Stimulated activated CD4-positive, alpha-beta T cell treated with anti-CD3 and anti-CD28 coated beads, Interleukin-4, amount 100 ng/mL, for 24 hours (primary cell): ENCODE measurements around the gene TCEAL9.
"Not testable (repeated sequence)": the region's sequence is repeated elsewhere in the genome, so short reads cannot be mapped to it uniquely, and the experiment has no call there.

Experiments
- DNase-seq: peaks from one replicate; pipeline ENCODE4 v3.0.0-alpha.2; 2020

Gene TCEAL9, protein sequence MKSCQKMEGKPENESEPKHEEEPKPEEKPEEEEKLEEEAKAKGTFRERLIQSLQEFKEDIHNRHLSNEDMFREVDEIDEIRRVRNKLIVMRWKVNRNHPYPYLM

DNA sequence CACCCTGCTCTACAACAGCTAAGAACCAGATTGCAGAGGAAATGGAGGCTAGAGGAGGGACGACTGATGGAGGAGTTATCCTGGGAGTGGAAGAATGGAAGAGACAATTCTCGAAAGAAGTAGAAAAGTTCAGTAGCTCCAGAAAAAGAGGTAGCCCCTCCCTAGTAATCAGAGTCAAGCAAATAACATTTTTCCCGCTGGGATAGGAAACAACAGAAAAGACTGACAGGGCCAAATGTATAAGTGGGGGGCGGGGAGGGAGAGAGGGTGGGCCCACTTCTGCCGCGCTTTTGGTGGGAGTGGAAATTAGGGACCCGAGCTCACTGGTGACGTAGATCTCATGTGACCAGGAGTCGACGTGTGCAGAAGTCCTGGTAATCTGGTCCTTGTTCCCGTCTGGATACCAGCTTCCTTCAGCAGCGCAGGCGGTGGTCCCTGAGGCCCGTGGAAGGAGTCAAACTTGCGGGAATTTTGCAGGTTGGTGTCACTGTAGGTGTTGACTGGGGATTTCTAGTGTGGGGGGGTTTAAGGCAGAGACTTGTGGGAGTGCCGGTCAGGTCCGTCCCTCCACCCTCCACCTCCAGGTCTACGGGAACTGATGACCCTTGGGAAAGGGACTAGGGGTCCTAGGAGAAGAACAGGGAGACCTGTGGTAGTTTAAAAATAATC lies at the start of gene TCEAL9:
TCEAL9 (plus strand) TSS at position 377 of the 669 bp plus-strand sequence. CDS start 1,179 bp downstream, outside the sequence.
- no peak for DNase-seq

DNA sequence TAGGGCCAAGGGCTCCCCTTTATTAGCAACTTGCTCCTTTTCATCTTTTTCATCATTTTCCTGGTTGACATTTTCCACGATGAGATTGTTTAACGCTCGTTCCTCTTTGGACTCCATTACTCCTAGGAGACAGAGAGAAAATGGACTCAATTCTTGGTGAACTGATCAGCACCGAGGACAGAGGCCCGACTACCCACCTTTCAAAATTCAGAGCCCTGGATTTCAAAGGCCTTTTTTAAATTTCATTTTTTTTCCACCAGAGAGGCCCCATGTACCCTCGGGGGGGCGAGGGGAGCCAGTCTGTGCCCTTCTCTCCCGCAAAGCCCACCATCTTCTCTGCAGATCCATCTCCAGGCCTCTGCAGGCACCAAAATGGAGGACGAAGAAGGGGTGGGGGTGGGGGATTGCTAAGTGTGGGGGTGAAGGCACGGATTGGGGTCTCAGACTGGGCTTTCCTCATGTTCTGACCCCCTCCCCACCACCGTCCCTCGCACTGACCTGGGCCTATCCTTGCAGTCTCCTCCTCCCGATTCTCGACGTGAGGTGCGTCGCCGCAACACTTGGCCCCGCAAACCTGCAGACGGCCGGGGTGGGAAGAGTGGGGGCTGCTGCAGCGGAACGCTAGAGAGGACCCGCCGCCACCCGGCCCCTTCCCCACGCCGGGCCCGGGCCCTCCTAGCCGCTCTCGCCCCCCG lies 46.3 kb upstream of the TCEAL9 start:
- DNase-seq, result peak; percentile 3

DNA sequence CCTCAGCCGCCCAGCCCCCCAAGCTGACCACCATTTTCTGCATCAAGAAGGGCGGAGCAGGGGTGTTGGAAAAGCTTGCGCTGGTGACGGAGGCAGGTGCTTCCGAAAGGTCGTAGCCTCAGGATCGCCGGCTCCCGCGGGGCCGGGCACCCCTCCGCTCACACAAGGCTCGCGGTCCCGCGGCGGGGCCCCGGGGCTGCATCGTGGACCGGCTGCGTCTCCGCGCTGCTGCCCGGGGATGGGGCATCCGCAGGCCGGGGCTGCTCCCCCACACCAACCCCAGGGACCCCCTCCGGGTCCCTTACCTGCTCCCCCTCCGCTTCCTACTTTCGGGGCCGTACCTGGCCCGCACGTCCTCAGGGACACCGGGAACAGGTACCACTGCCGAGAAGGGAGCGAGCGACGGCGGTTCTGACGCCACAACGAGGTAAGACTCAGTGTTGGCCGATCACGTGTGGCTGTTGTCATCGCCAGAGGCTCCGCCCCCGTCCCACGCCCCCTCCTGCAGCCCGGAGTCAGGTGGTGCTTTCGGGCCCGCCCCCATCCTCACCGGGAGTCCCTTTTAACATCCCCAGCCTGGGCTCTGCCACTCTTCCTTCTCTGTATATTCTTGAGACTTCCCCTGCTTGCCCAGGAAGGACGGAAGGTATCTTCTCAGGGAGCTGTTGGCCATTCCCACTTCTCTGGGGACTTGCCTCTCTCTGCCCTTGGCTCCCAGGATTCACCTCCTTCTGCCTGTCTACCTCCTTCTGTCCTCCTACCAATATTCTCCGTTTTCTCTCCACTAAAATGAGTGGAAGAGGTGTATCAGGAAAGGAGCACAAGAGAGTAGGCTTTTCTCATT lies 45.5 kb upstream of the TCEAL9 start, which contains the start of gene BEX2:
BEX2 (minus strand) TSS at position 436 of the 844 bp plus-strand sequence. CDS start 1,014 bp downstream, outside the sequence.
- peak; percentile 85 for DNase-seq

DNA sequence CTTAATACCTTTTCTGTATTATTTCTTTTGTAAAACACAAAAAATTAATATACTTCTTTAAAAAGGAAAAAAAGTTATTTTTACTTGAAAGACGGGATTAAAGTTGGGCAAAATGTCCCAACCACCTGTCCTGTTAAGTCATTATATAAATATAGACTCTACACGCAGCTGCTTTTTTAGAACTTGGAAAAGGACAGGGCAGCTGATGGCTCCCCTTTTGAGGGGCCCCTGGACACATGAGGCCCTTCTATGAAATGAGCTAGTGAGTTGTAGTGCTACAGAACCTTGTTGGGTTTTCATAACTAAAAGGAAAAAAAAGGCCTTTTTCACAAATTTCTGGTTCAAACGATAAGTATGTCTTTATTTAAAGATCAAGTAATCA lies 44.9 kb upstream of the TCEAL9 start:
- no peak for DNase-seq

DNA sequence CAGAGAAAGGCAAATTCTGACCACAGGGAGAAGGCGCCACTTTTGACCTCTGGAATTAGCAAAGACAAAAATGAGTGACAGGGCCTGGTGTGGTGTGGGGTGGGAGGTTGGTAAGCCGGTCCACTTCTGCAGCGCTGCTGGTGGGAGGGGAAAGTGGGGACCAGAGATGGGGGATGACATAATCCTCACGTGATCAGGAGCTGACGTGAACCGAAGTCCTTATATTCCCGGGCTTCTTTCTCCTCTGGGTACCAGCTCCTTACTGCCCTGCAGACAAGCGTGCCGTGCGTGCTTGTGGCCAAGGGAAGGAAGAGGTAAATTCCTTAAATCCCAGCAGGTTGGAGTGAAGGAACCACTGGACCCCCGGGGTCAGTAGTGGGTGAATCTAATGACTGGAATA lies 26.3 kb upstream of the TCEAL9 start, which contains the start of gene TCEAL7:
TCEAL7 (plus strand) TSS at position 249 of the 400 bp plus-strand sequence. CDS start 1,165 bp downstream, outside the sequence.
- DNase-seq, result no peak

DNA sequence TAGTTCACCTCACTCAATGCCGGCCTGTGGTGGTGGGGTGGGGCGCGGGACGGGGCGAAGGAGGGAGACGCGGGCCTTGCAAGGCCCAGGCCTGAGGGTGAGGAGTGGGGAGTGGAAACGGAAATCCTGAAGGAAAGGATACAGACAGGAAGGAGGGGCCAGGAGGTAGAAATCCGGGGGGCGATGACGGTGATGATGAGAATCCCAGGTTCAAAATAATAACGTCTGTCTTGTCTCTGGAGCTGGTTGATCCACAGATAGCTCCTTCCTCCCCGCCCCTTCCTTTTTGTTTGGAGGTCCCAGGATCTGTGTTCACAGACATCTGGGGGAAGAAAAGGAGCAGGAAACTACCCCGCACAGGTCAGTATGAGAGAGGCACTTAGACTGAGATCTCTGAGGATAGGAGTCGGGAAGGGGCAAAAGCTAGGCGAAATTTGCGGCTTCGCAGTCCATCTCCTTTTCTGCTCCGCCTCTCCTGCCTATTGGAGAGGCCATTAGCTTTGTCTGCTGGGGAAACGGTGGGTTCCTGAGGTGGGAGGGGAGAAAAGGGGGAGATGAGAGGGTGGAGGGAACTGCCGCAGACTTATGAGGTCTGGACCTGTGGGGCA lies 25.5 kb upstream of the TCEAL9 start:
- no peak for DNase-seq

DNA sequence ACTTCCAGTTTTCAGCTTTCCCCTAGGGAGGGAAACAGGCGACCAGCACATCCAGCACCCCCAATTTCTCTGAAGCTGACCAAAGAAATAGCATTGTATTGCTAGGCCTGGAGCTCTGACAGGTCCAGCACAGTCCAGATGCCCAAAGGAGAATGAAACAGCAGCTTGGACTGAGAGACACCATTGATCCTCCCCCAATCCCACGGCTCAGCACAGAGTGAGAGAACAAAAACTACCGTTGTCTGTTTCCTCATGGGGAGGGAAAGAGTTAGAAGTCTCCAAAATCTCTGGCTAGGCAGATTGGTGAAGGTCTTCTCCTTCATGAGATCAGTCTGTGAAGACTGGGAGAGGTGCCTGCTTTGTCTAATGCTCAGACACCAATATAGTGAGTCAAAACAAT lies 17.6 kb upstream of the TCEAL9 start:
- DNase-seq, result no peak

DNA sequence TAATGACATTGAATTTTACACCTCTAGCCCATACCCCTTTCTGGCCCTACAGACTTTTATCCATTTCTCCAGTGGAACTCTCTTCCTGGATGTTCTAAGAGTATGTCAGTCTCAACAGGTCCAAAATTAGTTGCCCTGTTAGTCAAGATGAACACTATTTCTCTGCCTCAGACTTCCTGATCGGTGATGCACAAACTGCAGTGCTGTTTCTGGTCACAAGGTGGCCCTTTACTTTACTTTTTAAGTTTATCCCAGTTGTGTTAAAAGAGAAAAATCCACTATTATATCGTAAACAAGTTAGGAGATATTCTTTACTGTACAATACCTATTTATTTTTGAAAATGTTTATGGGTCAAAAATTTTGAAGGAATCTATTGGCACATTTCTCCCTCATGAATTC lies 13.2 kb upstream of the TCEAL9 start:
- peak; percentile 25 for DNase-seq

DNA sequence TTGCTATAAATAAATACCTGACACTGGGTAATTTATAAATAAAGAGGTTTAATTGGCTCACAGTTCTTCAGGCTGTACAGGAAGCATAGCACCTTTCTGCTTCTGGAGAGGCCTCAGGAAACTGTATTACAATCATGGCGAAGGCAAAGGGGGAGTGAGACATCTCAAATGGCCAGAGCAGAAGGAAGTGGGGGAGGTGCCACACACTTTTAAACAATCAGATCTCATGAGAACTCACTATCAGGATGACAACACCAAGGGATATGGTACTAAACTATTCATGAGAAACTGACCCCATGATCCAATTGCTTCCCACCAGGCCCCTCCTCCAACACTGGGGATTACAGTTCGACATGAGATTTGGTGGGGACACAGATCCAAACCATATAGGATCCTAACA lies 11.7 kb upstream of the TCEAL9 start:
- no peak for DNase-seq

DNA sequence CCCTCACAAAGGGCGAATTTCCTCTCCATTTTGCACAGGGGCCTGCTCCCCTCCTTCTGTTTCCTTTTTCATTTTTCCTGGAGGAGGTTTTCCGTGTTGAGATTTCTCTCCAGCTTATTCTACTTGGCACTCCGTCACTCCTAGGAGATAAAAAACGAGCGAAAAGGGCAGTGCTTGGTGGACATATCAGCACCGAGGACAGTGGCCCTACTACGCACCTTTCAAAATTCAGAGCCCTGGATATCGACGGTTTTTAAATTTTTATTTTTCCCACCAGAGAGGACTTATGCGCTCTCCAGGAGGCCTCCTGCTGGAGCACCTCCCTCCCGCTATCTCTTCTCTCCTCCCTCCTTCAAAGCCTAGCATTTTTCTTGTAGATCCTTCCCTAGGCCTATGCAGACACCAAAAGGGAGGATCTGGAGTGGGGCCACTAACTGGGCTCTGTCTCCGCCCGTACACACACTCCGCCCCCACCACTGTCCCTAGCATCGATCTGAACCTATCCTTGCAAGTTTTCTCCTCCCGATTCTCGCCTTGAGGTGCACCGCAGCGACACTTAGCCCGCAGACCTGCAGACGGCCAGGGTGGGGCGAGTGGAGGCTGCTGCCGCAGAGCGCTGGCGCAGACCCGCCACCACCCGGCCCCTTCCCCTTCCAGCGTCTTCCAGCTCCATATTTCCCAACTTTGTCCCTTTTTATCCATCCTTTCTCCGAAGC lies 8.5 kb upstream of the TCEAL9 start:
- DNase-seq, result no peak

DNA sequence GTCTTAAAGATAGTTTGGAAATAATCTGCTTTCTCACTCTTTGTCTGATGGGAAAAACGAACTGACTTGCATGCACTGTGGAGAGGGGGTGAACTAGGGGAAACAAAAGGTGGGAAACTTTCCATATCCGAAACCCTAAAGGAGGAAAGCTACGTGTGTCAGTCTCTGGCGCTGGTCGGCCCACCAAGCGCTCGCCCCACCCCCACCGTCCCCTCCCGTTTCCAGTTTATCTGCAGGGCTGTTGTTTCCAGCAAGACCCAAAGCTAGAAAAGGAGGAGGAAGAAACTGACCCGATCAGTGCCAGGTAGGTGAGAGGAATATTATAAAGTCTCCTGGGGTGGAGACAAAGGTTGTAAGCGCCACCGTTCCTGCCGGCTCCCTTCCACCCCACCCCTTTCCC lies 552 bp downstream of the TCEAL9 start:
- DNase-seq, result no peak

DNA sequence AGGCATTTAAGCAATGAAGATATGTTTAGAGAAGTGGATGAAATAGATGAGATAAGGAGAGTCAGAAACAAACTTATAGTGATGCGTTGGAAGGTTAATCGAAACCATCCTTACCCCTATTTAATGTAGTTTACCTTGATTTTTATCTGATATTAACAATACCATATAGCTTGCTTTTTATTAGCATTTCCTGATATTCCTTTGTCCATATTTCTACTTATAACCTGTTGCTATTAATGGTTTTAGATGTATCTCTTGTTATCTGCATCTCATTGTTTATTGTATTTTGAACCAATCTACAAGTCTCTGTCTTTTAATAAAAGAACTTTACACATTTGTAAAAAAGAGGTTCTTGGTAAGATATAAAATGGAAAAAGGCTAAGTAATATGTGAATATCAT lies 1.6 kb downstream of the TCEAL9 start:
- DNase-seq, result no peak

DNA sequence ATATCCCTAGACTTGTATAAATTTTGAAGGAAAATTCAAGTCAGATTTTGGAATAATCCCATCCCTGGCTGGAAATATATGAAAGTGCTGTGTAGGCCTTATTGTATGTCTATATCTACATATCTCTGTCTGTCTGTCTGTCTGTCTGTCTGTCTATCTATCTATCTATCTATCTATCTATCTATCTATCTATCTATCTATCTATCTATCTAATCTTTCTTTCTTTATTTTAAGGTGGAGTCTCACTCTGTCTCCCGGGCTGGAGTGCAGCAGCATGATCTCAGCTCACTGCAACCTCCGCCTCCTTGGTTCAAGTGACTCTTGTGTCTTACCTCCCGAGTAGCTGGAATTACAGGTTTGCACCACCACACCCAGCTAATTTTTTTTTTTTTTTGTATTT lies 3.3 kb downstream of the TCEAL9 start:
- DNase-seq, result not testable (repeated sequence)

DNA sequence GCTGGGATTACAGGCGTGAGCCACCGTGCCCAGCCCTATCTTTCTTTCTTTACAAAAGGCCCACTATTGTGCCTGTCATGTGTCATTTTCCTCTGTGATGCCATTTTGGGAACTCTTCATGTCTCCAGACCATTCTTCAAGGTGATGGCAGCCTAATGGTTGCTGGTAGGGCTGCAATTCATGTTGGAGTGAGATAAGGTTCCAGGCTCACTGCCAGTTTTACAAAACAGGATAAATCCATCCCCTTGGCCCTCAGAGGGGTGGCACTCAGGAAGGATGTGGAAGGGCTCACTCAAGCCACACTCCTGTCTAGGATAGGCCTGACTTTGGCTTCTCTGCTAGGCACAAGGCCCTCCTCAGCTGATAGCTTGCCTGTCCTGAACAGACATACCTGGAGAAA lies 3.8 kb downstream of the TCEAL9 start:
- DNase-seq, result no peak

DNA sequence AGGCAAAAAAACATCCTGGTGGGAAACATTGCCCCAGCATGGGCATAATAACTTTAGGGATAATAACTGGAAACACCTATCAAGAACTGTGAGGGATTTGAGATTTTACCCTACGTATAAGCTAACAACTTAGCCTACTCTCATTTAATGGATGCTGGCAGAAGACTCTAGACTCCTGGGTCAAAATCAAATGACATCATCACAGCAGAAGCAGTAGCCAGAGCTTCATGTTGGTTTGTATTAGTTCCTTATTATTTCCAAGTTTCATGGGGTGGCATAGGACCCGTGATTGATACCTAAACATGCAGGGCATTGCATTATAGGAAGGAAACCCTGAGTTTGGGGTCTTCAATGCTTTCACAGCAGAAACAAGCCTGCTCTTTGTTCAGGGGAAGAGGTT lies 4.6 kb downstream of the TCEAL9 start:
- no peak for DNase-seq

DNA sequence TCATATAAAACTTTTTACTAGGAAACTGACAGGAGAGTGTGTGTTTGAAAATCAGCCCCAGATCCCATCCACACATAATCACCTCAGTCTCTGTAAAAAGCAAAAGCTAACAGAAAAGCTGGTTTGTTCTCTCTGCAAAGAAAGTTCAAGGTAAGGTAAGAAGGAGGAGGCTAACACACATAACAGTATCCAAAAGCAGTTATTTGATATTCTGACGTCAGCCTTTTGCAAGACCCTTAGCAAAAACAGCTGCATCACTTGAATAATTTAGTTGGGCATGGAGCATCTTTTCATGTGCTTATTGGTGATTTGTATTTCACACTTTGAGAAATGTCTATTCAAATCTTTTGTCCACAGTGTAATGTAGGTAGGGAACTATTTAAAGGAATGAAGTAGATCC lies 5.5 kb downstream of the TCEAL9 start:
- no peak for DNase-seq

DNA sequence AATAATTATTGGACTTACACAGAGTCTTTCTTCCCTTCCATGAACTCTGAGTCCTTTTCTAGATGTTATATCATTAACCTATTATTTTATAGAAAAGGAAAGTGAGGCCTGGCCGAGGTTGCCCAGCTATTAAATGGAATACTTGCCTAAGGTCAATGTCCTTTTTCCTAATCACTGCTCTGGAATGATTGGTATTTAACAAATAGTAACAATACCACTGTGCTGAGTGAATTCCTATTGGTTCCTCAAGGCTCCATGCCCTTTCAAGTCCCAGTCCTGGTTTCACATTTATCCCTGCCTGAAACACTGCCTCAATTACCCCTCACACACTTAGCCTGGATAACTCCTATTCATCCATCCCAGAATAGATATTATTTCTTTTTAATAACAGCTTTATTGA lies 6.2 kb downstream of the TCEAL9 start:
- DNase-seq, result no peak

DNA sequence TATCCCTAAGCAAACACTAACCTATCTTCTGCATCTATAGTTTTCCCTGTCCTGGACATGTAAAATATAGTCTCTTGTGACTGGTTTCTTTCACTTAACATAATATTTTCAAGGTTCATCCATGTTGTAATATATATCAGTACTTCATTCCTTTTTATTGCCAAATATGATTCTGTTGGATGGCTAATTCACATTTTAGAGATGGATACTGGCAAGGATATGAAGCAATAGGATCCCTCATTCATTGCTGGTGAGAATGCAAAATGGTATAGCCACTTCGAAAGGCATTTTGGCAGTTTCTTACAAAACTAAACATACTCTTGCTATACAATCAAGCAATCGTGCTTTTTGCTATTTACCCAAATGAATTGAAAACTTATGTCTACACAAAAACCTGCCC lies 6.7 kb downstream of the TCEAL9 start:
- DNase-seq, result no peak

DNA sequence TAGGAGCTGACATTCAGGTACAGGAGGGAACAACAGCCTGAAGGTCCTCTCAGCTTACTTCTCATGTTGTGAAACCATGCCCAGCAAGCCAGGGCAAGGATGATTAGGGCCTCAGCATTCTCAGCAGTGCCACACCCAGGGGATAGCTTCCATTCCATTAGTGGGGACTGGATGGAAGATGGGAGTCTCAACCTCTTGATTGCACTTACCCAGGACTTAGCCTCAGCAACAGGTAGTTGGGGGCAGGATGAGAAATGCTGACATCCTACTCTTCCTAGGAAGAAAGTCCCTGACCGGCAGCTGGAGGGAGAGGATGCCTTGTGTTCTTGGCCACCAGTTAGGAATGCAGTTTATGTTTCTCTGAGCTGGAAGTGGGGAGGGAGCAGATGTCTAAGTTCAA lies 11.2 kb downstream of the TCEAL9 start:
- no peak for DNase-seq

DNA sequence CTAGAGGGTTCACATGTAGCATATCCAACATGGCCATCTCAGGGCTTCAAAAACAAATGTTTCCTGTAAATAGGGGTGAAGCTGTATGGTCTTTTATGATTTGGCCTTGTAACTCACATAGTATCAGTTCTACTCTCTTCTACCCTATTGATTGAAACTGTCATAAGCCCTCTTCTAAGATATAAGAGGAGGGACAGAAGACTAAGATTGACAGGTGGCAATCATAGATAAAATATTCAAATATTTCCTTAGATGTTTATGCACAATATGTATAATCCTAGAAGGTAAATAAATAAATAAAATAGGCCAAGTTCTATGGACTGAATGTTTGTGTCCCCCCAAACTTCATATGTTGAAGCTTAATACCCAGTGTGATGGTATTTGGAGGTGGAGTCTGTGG lies 13.2 kb downstream of the TCEAL9 start:
- no peak for DNase-seq

DNA sequence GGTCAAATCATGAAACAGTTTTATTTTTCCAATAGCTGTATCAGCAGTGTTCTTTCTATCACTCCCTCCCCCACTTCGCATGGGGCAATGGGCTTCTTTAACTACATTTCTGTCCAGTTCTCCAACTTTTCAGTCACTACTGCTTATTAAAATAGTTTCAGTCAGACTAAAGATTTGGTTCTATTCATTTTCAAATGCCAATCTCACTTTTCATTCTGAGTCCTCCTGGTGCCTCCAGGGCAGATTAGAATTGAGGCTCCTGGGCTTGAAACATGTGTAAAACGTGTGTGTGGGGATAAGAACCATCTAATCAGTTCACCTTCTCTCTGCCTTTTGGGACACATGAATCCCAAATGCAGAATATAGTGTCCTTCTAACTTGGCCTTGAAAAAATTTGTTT lies 16.6 kb downstream of the TCEAL9 start:
- no peak for DNase-seq

DNA sequence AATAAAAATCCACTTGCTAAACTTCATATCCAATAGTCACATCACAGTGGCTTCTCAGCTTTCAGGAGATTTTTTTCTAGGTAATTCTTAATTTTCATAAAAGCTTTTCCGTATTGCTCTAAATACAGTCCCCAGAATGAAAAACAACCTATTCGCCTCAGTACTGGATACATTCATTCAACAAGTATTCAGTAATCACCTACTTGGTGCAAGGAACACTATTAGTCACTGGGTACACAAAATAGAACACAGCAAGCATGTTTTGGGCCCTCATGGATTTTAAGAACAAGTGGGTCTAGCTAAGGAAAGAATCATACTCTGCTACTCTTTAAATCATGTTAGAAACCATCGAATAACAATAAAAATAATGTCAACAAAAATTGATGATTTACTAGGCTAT lies 17.3 kb downstream of the TCEAL9 start:
- DNase-seq, result no peak
